ENCODE measurements around the gene GASK1A.

The GASK1A gene

DNA sequence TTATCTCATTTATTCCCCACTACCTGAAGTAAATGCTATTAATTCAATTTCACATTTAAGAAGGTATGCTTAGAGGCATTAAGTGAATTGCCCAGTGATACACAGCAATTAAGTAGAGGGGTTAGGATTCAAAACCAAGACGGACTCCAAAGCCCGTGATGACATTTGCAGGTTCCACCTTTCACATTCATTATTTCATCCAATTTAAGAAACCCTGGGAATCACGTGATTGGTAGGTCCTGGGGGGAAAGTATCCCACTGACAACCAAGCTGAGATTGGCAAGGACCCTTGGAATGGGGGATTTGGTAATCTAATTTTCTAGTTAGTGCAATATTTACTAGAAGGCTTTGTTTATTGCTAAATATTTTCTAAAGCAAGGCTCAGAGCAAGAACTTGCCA, 124.9 kb downstream of the GASK1A start:
- Histone ChIP-seq H3K4me3 (ENCODE audit: severe bottlenecking) (no peak overlapping the region), H3K36me3 (ENCODE audit: low read depth) (no peaks in the 10 kb centered on the region), H3K4me1 (ENCODE audit: insufficient read depth, poor library complexity, severe bottlenecking) (no peaks in the 10 kb centered on the region), H3K27ac (ENCODE audit: poor library complexity, severe bottlenecking) (no peak overlapping the region), H3K27me3 (ENCODE audit: insufficient read depth, poor library complexity, severe bottlenecking) (no peaks in the 10 kb centered on the region), H3K9me3 (ENCODE audit: severe bottlenecking) (no peaks in the 10 kb centered on the region)
- ATAC-seq (ENCODE audit: low read depth): no peak
- TF ChIP-seq, protein P1, sequence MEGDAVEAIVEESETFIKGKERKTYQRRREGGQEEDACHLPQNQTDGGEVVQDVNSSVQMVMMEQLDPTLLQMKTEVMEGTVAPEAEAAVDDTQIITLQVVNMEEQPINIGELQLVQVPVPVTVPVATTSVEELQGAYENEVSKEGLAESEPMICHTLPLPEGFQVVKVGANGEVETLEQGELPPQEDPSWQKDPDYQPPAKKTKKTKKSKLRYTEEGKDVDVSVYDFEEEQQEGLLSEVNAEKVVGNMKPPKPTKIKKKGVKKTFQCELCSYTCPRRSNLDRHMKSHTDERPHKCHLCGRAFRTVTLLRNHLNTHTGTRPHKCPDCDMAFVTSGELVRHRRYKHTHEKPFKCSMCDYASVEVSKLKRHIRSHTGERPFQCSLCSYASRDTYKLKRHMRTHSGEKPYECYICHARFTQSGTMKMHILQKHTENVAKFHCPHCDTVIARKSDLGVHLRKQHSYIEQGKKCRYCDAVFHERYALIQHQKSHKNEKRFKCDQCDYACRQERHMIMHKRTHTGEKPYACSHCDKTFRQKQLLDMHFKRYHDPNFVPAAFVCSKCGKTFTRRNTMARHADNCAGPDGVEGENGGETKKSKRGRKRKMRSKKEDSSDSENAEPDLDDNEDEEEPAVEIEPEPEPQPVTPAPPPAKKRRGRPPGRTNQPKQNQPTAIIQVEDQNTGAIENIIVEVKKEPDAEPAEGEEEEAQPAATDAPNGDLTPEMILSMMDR (IDR thresholded peaks at IDR 0.05; ENCODE audit: poor library complexity, severe bottlenecking): no peak
- DNase-seq (ENCODE audit: low spot score): no peak

DNA sequence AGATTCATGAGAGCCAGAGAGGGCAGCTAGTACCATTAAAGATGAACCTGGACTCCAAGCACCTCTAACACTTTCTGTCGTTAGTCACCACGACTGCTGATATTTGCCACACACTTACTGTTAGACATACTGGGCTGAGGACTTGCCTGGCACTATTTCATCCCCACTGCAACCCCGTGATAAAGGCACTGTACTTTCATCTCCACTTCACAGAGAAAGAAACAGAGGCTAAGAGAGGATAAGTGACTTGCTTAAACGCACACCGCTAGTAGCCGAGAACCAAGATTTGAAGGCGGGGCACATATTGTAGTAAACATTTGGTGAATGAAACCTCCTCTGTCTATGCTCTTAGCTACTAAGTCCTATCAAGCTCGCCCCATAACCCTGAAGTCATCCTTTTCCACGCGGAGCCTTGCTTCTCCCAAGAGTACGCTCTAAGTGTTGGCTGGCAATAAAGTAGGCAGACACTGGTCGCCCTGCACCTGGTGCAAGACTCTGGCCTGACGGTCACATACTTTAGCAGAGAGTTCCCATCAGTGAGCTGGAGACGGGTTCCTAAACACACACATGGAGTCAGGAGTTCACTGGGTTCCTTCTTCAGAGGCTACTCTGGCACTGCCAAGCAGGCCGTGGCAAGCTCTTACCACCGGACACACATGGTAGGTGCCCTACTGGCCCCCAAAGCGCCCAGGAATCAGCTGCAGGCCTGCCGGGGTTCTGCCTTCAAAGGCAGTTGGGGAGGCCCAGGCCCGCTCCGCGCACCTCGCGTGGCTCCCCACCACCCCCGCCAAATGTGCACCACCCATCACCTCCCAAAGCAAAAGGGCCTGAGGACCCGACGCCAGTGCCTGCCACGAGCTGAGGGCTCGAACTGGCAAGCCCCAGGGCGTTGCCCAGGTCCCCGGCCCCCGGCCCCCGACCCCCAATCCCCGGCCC, 125.8 kb downstream of the GASK1A start:
- ATAC-seq (ENCODE audit: low read depth) (peak; percentile 26; the same call in 2 of the 3 replicates), DNase-seq (ENCODE audit: low spot score) (no peak)
- H3K9me3 ChIP-seq (ENCODE audit: severe bottlenecking): no peaks in the 10 kb centered on the region
- H3K36me3 ChIP-seq (ENCODE audit: low read depth): no peaks in the 10 kb centered on the region
- peak overlapping the region; percentile 73 for H3K4me3 ChIP-seq (ENCODE audit: severe bottlenecking)
- TF ChIP-seq, protein P1 (IDR thresholded peaks at IDR 0.05; ENCODE audit: poor library complexity, severe bottlenecking): no peak
- no peak overlapping the region for H3K27ac ChIP-seq (ENCODE audit: poor library complexity, severe bottlenecking)
- no peaks in the 10 kb centered on the region for H3K4me1 ChIP-seq (ENCODE audit: insufficient read depth, poor library complexity, severe bottlenecking)
- H3K27me3 ChIP-seq (ENCODE audit: insufficient read depth, poor library complexity, severe bottlenecking): no peaks in the 10 kb centered on the region

DNA sequence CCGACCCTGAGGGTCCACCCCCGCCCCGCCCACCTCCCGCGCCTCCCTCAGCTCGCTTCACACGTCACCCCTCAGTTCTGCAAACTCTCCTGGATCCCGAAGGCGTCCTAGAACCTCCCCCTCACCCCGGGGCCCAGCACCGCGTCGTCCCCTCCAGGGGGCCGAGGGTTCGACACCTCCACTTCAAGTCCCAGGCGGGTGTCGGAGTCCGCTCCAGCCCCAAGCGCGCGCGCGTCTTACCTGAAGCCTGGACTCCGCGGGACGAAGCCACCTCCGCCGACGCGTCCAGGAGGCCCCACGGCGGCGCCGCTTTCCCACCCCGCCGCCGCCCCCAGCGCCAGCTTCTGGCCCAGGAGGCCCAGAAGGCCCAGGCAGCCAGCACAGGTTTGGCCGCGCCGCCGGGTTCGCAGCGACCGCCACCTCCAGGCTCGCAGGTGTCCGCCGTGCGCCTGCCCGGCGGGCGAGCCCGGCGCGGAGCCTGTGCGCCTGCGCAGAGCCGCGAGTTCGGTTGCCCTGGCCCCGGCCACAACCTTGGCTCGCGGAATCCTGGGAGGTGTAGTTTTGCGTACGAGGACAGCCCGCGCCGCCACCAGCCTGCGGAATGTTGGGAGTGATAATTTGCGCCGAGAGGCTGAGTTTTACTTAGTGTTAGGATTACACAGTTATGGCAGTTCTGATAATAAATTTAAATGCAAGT, 126.6 kb downstream of the GASK1A start, which contains the start of gene POMGNT2:
Gene POMGNT2 (minus strand): TSS at position 484 of the 697 bp plus-strand sequence. CDS start 24,648 bp downstream, outside the sequence.
- ATAC-seq (ENCODE audit: low read depth): peak; percentile 93
- Histone ChIP-seq H3K9me3 (ENCODE audit: severe bottlenecking) (no peaks in the 10 kb centered on the region), H3K4me3 (ENCODE audit: severe bottlenecking) (peak within 1 kb of the TSS; percentile 73), H3K36me3 (ENCODE audit: low read depth) (no peaks in the 10 kb centered on the region), H3K27me3 (ENCODE audit: insufficient read depth, poor library complexity, severe bottlenecking) (no peaks in the 10 kb centered on the region), H3K27ac (ENCODE audit: poor library complexity, severe bottlenecking) (no peak within 1 kb of the TSS), H3K4me1 (ENCODE audit: insufficient read depth, poor library complexity, severe bottlenecking) (no peaks in the 10 kb centered on the region)
- TF ChIP-seq, protein P1 (IDR thresholded peaks at IDR 0.05; ENCODE audit: poor library complexity, severe bottlenecking): no peak
- DNase-seq (ENCODE audit: low spot score): peak; percentile 89

DNA sequence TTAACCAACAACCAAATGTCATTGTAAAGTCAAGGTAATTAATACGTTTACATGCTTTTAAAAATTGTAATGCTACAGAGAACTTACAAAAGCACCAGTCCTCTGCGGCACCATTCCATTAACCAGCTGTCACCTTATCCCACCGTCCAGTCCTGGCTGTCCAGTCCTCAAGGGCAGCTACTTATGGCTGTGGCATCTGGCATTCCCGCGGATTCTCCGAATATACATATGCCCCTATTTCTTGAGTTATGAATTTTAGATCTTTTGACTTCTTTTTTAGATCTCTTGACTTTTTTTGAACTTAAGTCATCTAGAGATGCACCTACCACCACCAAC, 127.2 kb downstream of the GASK1A start:
- ATAC-seq (ENCODE audit: low read depth) (no peak; the same call in 2 of the 3 replicates), DNase-seq (ENCODE audit: low spot score) (no peak)
- no peak overlapping the region for H3K27ac ChIP-seq (ENCODE audit: poor library complexity, severe bottlenecking)
- no peaks in the 10 kb centered on the region for H3K9me3 ChIP-seq (ENCODE audit: severe bottlenecking)
- TF ChIP-seq, protein P1 (IDR thresholded peaks at IDR 0.05; ENCODE audit: poor library complexity, severe bottlenecking): no peak
- no peaks in the 10 kb centered on the region for H3K36me3 ChIP-seq (ENCODE audit: low read depth)
- no peaks in the 10 kb centered on the region for H3K4me1 ChIP-seq (ENCODE audit: insufficient read depth, poor library complexity, severe bottlenecking)
- no peaks in the 10 kb centered on the region for H3K27me3 ChIP-seq (ENCODE audit: insufficient read depth, poor library complexity, severe bottlenecking)
- peak overlapping the region; percentile 73 for H3K4me3 ChIP-seq (ENCODE audit: severe bottlenecking)
